GM12892 (cell line): ENCODE measurements around the gene TNS3.

Experiments used
- POLR2A ChIP-seq: IDR thresholded peaks from 2 replicates; pipeline ENCODE4 v1.6.1; 2011; ENCODE audit warnings: low read depth, low read length, control low read depth
- POLR2AphosphoS5 ChIP-seq: IDR thresholded peaks from 2 replicates; pipeline ENCODE4 v1.6.1; 2011; ENCODE audit warnings: low read depth, low read length, control low read depth

DNA sequence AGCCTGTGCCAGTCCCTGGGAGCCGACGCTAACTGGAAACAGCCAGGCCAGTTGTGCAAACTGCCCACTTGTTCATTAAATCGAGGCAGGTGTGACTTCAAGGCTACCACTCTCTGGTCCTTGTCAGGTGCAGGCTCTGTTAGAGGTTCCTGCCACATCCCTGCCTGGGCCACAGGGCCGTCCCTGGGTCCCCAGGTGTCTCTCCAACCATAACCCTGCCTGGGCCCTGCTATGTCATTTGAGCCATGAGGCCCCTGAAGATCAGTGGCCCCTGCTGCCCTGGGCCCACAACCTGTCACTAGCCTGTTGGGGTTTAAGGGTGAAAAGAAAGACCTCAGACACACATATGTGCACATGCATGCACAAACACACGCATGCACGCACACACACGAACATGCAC lies 326.9 kb downstream of the TNS3 start:
- no peak for TF ChIP-seq POLR2A
- TF ChIP-seq POLR2AphosphoS5, result no peak
